Pancreas (tissue), 10 donors: ENCODE results near the gene NCK1. TPM values are rescaled to one million over a fixed set of nuclear protein-coding genes. Genes with fewer than 3 reads are reported as not detected.

Experiments used
- ATAC-seq, 4 donors: fragments of 200-7000 bp; cut with Tn5 transposase; one replicate each; pipeline versions ENCODE4 v1.8.0 to v1.9.1; 2020; ENCODE audit warnings: mild to moderate bottlenecking in 4 of 4, moderate library complexity in 4 of 4
- DNase-seq, 6 donors: peaks; one replicate each; pipeline ENCODE4 v3.0.0-alpha.2; 2020
- FAIRE-seq: peaks from 2 replicates; lab custom pipeline; 2012; peaks lifted over from hg19 to GRCh38; lab: Jason Lieb, UNC
- H3K27ac ChIP-seq, 4 donors: fragments of 200-600 bp; sonication (generic); 1 replicate in 3 of 4; 2 replicates in 1 of 4; pipeline versions ENCODE4 v1.5.0 to v1.8.0; 2020
- H3K27me3 ChIP-seq, 4 donors: fragments of 200-600 bp; one replicate each; pipeline ENCODE4 v1.8.0; 2021
- H3K36me3 ChIP-seq, 3 donors: fragments of 200-600 bp; sonication (generic) in 1 of 3; one replicate each; pipeline versions ENCODE4 v1.5.0 to v1.8.0; 2020 to 2021
- H3K4me1 ChIP-seq, 3 donors: fragments of 200-600 bp; one replicate each; pipeline ENCODE4 v1.8.0; 2021
- H3K4me3 ChIP-seq, 4 donors: fragments of 200-600 bp; sonication (generic) in 2 of 4; one replicate each; pipeline versions ENCODE4 v1.5.0 to v1.8.0; 2020 to 2021
- H3K9me3 ChIP-seq, 4 donors: fragments of 200-600 bp; one replicate each; pipeline ENCODE4 v1.8.0; 2021
- WGBS, 2 donors: extraction: QIAGEN DNeasy Blood & Tissue Kit; methylation state at CpG; one replicate each; pipeline ENCODE4 v1.1.7; 2013; 5-methylcytosine and 5-hydroxymethylcytosine counted together
- intact Hi-C, 3 donors: fragments of 100-400 bp; cut with DNase I; formaldehyde crosslinking; loops; one replicate each; pipeline versions ENCODE4 v1.11.1 to v1.14.2; 2022
- polyA plus RNA-seq, 2 donors: library from polyadenylated mRNA; stranded (reverse); fragments of 200-250 nt; gene quantifications; one replicate each; pipeline ENCODE4 v1.2.3, GENCODE V29; 2013
- total RNA-seq, 6 donors: library from RNA; stranded (reverse); fragmentation: NEBNext Ultra II Directional in 4 of 6; extraction: Animal tissue kit (Norgen Biotek cat#: 25700) in 4 of 6; gene quantifications; one replicate each; pipeline versions ENCODE4 v1.2.1 to v1.2.4, GENCODE V29; 2021 to 2023
- TF ChIP-seq, protein P1 (sequence below), 4 donors: fragments of 200-600 bp; sonication (generic) in 3 of 4; IDR thresholded peaks; one replicate each; pipeline versions ENCODE4 v1.5.0 to v1.8.0; 2021; ENCODE audit warnings: antibody characterized with exemption in 4 of 4
- donor health status: healthy with polysubstance abuse.
- donor health status: DM: no; HTN: no; CAD: no; lungs with moderate emphysema.
- donor health status: DM: no; HTN: no; CAD: no.
- donor health status: control.
- donor health status: control.
- donor health status: Bipolar disorder and iron deficiency.
- donor health status: DM: yes; HTN: yes; CAD: no.
- donor health status: DM: no; HTN: no; CAD: no.
- donor health status: DM: no; HTN: no; CAD: no.
- donor health status: DM: yes; HTN: yes; CAD: no.

NCK1 gene
- total and polyA plus RNA-seq, 8 donors, result 5.4 to 28.3 (median 10.8) TPM

DNA sequence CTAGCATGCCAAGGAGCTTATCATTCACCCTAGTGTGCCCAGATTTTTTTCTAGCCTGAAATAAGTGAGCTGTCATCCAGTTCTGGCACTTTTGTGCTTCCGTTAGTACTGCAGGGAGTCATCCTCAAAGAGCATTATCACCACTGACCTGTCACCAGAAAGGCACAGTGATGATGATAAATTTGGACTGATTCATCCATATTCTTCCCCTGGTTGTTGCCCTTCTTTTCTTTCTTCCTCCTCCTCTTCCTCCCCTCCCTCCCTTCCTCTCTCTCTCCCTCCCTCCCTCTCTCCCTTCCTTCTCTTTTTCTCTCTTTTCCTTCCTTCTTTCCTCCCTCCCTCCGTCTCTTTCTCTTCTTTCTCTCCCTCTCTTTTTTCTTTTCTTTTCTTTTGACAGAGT, 21.8 kb upstream of the NCK1 start:
- TF ChIP-seq, protein P1, sequence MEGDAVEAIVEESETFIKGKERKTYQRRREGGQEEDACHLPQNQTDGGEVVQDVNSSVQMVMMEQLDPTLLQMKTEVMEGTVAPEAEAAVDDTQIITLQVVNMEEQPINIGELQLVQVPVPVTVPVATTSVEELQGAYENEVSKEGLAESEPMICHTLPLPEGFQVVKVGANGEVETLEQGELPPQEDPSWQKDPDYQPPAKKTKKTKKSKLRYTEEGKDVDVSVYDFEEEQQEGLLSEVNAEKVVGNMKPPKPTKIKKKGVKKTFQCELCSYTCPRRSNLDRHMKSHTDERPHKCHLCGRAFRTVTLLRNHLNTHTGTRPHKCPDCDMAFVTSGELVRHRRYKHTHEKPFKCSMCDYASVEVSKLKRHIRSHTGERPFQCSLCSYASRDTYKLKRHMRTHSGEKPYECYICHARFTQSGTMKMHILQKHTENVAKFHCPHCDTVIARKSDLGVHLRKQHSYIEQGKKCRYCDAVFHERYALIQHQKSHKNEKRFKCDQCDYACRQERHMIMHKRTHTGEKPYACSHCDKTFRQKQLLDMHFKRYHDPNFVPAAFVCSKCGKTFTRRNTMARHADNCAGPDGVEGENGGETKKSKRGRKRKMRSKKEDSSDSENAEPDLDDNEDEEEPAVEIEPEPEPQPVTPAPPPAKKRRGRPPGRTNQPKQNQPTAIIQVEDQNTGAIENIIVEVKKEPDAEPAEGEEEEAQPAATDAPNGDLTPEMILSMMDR (IDR thresholded peaks at IDR 0.05), result no peak

GRCh38 chr3:136842294-136842693, 19.7 kb upstream of the NCK1 start:
- WGBS, 2 donors, result 88 to 93% methylated on average over 1 of the region's 1 CpG
- no peak overlapping the region for H3K27ac ChIP-seq
- no peaks in the 10 kb centered on the region for H3K9me3 ChIP-seq
- no peaks in the 10 kb centered on the region for H3K27me3 ChIP-seq
- ATAC-seq (no peak), DNase-seq (no peak), FAIRE-seq (no peak)
- no peaks in the 10 kb centered on the region for H3K4me1 ChIP-seq
- no peak overlapping the region for H3K4me3 ChIP-seq
- TF ChIP-seq, protein P1 (IDR thresholded peaks at IDR 0.05), result no peak
- H3K36me3 ChIP-seq, result no peaks in the 10 kb centered on the region
- intact Hi-C loops, result no loop called here

More for the DNA sequence above, 21.8 kb upstream of the NCK1 start:
- no peak for ATAC-seq
- DNase-seq, result no peak
- no peak for FAIRE-seq
- WGBS, 2 donors, result 94 to 95% methylated on average over 2 of the region's 2 CpGs
- Histone ChIP-seq H3K27me3 (no peaks in the 10 kb centered on the region), H3K4me3 (no peak overlapping the region), H3K4me1 (peaks cover 0 to 4% (median 0%) of the 10 kb centered on the region in 3 donors), H3K27ac (no peak overlapping the region), H3K9me3 (no peaks in the 10 kb centered on the region), H3K36me3 (no peaks in the 10 kb centered on the region)
- intact Hi-C loops, result no loop called here

- ATAC-seq (no peak), DNase-seq (no peak), FAIRE-seq (no peak)
- H3K36me3 ChIP-seq, result no peaks in the 10 kb centered on the region
- WGBS, 2 donors, result 90 to 100% methylated on average over 1 of the region's 1 CpG
- intact Hi-C loops, result no loop called here
- no peak overlapping the region for H3K27ac ChIP-seq
- no peaks in the 10 kb centered on the region for H3K27me3 ChIP-seq
- H3K4me1 ChIP-seq, result no peaks in the 10 kb centered on the region
- no peaks in the 10 kb centered on the region for H3K9me3 ChIP-seq
- TF ChIP-seq, protein P1 (IDR thresholded peaks at IDR 0.05), result no peak
- no peak overlapping the region for H3K4me3 ChIP-seq
These were observed 17.3 kb upstream of the NCK1 start for GRCh38 chr3:136844724-136845123.

GRCh38 chr3:136852180-136852579, 9.8 kb upstream of the NCK1 start:
- Histone ChIP-seq H3K36me3 (no peaks in the 10 kb centered on the region), H3K4me3 (no peak overlapping the region), H3K27ac (no peak overlapping the region), H3K4me1 (no peaks in the 10 kb centered on the region), H3K9me3 (no peaks in the 10 kb centered on the region), H3K27me3 (no peaks in the 10 kb centered on the region)
- ATAC-seq (no peak), DNase-seq (no peak), FAIRE-seq (no peak)
- 76 to 90% methylated on average over 4 of the region's 4 CpGs for WGBS, 2 donors
- intact Hi-C loops, result no loop called here
- TF ChIP-seq, protein P1 (IDR thresholded peaks at IDR 0.05), result no peak

DNA sequence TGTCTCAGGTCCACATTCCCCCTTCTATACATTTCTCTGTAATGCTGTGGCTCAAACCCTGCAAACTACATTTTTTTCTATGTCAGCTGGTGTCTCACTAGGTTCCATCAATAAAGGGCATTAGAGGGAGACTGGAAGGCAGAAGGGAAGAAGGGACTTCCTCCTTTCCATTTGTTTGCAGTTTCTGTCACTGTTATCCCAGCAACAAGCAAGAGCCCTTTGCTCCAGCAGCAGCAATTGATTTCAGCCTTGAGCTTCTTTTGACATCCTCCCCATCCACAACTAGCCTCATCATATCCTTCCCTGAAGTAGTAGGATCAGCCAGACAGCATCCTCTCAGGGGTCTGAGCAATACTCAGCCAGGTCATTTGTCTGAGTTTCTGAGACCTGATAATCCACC, 5.3 kb upstream of the NCK1 start:
- Histone ChIP-seq H3K9me3 (no peaks in the 10 kb centered on the region), H3K27ac (no peak overlapping the region), H3K27me3 (no peaks in the 10 kb centered on the region), H3K36me3 (no peaks in the 10 kb centered on the region), H3K4me3 (no peak overlapping the region), H3K4me1 (peaks cover 0 to 6% (median 0%) of the 10 kb centered on the region in 3 donors)
- intact Hi-C loops, result no loop called here
- DNase-seq, result no peak
- peak in 2 of 4 donors; percentile 5 to 19 for ATAC-seq
- FAIRE-seq, result no peak
- TF ChIP-seq, protein P1 (IDR thresholded peaks at IDR 0.05), result no peak
